Stimulated activated CD4-positive, alpha-beta T cell treated with anti-CD3 and anti-CD28 coated beads, Interleukin-2, amount 100 ng/mL, for 4 hours (primary cell): ENCODE data around the gene RXRA.

Source experiments
- DNase-seq: peaks from one replicate; pipeline ENCODE4 v3.0.0-alpha.2; 2020; ENCODE audit warnings: low read depth

The RXRA gene

GRCh38 chr9:134338394-134339182 is 12.3 kb downstream of the RXRA start:
- no peak for DNase-seq

- DNase-seq = no peak
Measured at GRCh38 chr9:134339183-134339806, 13.0 kb downstream of the RXRA start.

- no peak for DNase-seq
Measured at GRCh38 chr9:134340475-134341160, 14.4 kb downstream of the RXRA start.

GRCh38 chr9:134341306-134341705 is 15.1 kb downstream of the RXRA start:
- DNase-seq = no peak

GRCh38 chr9:134341929-134342745 is 15.9 kb downstream of the RXRA start:
- DNase-seq = no peak

- no peak for DNase-seq
Measured at GRCh38 chr9:134342746-134343115, 16.5 kb downstream of the RXRA start.

GRCh38 chr9:134343637-134344036 is 17.4 kb downstream of the RXRA start:
- DNase-seq = no peak

- DNase-seq = no peak
Measured at GRCh38 chr9:134344068-134344799, 18.0 kb downstream of the RXRA start.

GRCh38 chr9:134344800-134345310 is 18.6 kb downstream of the RXRA start:
- DNase-seq = no peak

GRCh38 chr9:134345737-134346136 is 19.5 kb downstream of the RXRA start:
- no peak for DNase-seq

- no peak for DNase-seq
Measured at GRCh38 chr9:134346151-134346550, 19.9 kb downstream of the RXRA start.

- DNase-seq = no peak
Measured at GRCh38 chr9:134346840-134347583, 20.8 kb downstream of the RXRA start.

GRCh38 chr9:134347996-134348395 is 21.7 kb downstream of the RXRA start:
- no peak for DNase-seq

GRCh38 chr9:134348404-134349155 is 22.3 kb downstream of the RXRA start:
- DNase-seq = no peak

- no peak for DNase-seq
Measured at GRCh38 chr9:134349936-134350335, 23.7 kb downstream of the RXRA start.

- no peak for DNase-seq
Measured at GRCh38 chr9:134350416-134350994, 24.2 kb downstream of the RXRA start.

GRCh38 chr9:134351606-134352176 is 25.4 kb downstream of the RXRA start:
- no peak for DNase-seq

- no peak for DNase-seq
Measured at GRCh38 chr9:134352247-134352933, 26.1 kb downstream of the RXRA start.

GRCh38 chr9:134353539-134353938 is 27.3 kb downstream of the RXRA start:
- no peak for DNase-seq
